ENCODE measurements around the gene TBX18.

TBX18 gene

DNA sequence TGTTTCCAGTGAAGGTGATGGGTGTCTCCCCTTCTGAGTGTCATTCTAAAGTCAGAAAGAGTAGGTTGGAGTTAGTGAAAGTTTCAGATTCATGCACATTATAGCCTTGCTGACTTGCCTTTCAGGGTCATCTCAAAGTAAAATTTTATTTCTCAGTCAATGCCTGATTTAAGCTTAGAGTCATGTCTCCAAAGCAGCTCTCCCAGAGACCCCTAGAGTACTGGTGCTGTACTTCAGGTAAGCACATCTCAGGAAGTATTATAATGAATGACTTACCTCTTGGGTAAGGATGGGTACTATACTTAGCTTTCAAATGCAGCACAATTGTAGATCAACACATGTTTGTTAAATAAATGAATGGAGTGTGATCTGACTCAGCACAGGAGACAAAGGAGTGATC, 116.0 kb downstream of the TBX18 start:
- Mint-ChIP-seq H3K36me3 (ENCODE audit: low read depth) (no peaks in the 10 kb centered on the region), H3K27ac (no peak overlapping the region), H3K9me3 (no peaks in the 10 kb centered on the region), H3K27me3 (ENCODE audit: low read depth, poor library complexity) (peaks cover 7% of the 10 kb centered on the region), H3K4me1 (peaks cover 5% of the 10 kb centered on the region), H3K4me3 (no peak overlapping the region)
- DNase-seq, result no peak
- TF ChIP-seq, protein P1, sequence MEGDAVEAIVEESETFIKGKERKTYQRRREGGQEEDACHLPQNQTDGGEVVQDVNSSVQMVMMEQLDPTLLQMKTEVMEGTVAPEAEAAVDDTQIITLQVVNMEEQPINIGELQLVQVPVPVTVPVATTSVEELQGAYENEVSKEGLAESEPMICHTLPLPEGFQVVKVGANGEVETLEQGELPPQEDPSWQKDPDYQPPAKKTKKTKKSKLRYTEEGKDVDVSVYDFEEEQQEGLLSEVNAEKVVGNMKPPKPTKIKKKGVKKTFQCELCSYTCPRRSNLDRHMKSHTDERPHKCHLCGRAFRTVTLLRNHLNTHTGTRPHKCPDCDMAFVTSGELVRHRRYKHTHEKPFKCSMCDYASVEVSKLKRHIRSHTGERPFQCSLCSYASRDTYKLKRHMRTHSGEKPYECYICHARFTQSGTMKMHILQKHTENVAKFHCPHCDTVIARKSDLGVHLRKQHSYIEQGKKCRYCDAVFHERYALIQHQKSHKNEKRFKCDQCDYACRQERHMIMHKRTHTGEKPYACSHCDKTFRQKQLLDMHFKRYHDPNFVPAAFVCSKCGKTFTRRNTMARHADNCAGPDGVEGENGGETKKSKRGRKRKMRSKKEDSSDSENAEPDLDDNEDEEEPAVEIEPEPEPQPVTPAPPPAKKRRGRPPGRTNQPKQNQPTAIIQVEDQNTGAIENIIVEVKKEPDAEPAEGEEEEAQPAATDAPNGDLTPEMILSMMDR (IDR thresholded peaks at IDR 0.05), result no peak

DNA sequence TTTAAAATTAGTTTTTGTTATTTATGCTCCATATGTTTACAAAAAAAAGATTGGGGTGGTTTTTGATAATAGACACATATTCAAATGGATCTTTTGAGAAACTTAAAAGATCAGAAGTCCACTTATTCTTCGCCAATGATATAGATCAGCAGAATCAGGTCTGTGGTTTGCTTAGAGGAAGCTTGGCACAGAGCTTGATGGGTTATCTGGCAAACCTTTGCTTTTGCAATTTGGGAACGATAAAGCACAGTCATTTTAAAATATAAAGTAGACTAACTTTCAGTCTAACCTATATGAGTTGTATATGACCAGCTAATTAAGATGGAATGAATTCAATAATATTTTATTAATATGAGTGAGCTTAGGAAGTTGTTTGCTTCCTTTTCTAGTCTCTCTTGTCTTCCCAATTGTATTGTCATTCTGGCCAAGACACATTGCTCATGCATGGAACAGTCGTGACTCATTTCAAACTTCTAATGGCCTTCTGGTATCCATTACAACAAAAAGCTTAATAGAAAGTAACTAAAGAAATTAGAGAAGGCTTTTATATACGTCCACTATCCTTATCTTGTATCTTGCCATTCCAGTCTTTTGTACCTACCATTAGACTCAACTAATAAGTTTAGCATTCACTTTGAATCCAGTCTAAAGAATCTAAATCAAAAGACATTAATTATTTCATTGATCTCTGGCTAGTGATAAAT, 118.7 kb downstream of the TBX18 start:
- TF ChIP-seq, protein P1 (IDR thresholded peaks at IDR 0.05), result no peak
- H3K36me3 Mint-ChIP-seq (ENCODE audit: low read depth), result no peaks in the 10 kb centered on the region
- peaks cover 7% of the 10 kb centered on the region for H3K27me3 Mint-ChIP-seq (ENCODE audit: low read depth, poor library complexity)
- peaks cover 27% of the 10 kb centered on the region for H3K4me1 Mint-ChIP-seq
- no peak for DNase-seq
- H3K27ac Mint-ChIP-seq, result no peak overlapping the region
- H3K9me3 Mint-ChIP-seq, result no peaks in the 10 kb centered on the region
- no peak overlapping the region for H3K4me3 Mint-ChIP-seq

DNA sequence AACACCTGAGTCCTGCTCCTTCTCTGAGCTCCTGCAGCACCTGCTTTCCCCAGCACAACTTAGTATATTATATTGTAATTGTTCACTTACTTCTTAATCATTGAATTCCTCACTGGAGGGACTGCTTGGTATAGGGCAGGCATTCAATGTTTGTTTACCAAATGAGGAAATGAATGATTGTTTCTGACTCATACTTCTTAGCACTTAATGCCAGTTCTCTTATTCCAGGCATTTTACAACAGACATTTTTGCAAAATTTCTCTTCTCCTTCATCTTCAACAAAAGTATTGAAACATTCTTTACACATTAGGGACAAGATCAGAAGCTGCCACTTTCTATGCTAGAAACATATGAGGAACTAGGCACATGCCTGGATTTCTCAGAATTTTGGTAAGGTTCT, 119.4 kb downstream of the TBX18 start:
- peaks cover 7% of the 10 kb centered on the region for H3K27me3 Mint-ChIP-seq (ENCODE audit: low read depth, poor library complexity)
- H3K4me3 Mint-ChIP-seq, result no peak overlapping the region
- H3K9me3 Mint-ChIP-seq, result no peaks in the 10 kb centered on the region
- no peak for DNase-seq
- TF ChIP-seq, protein P1 (IDR thresholded peaks at IDR 0.05), result no peak
- H3K4me1 Mint-ChIP-seq, result peaks cover 30% of the 10 kb centered on the region
- no peaks in the 10 kb centered on the region for H3K36me3 Mint-ChIP-seq (ENCODE audit: low read depth)
- H3K27ac Mint-ChIP-seq, result no peak overlapping the region

DNA sequence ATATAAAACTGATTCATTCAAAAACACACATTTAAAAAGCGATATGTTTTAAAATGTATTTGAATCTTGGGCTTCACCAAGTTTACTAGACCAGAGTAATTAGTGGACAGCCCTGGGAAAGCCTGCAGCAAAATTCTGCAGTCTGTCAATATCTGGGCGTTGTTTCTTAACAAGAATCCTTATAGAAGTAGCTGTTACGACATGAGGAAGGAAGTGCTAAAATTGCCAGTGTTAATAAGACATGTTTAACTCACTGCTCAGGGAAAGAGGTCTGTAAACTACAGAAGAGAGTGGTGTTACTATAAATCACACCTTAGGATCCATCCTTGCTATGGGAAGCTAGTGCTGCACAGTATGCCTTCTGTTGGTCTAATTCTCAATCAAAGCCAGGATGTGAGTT, 120.6 kb downstream of the TBX18 start:
- H3K9me3 Mint-ChIP-seq, result no peaks in the 10 kb centered on the region
- no peaks in the 10 kb centered on the region for H3K36me3 Mint-ChIP-seq (ENCODE audit: low read depth)
- H3K4me3 Mint-ChIP-seq, result no peak overlapping the region
- peaks cover 7% of the 10 kb centered on the region for H3K27me3 Mint-ChIP-seq (ENCODE audit: low read depth, poor library complexity)
- TF ChIP-seq, protein P1 (IDR thresholded peaks at IDR 0.05), result no peak
- peaks cover 30% of the 10 kb centered on the region for H3K4me1 Mint-ChIP-seq
- H3K27ac Mint-ChIP-seq, result no peak overlapping the region
- no peak for DNase-seq

DNA sequence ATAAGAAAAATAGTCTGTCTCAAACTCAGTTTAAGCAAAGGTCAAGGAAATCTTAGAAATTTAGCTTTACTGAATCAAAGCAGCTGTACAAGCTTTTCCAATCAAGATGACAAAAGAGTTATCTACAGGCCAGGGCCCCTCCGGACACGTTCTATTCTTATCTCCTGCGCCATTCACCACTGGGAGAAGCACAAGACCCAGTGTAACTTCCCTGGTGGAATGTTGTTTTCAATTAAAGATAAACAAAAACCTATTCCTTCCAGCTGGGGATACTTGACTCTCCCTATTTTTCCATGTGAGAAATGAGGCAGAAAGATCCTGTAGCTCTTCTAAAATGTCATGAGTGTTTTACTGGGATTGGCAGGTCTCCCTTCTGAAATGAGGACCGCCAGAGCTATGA, 123.3 kb downstream of the TBX18 start:
- no peak overlapping the region for H3K4me3 Mint-ChIP-seq
- no peak for DNase-seq
- H3K4me1 Mint-ChIP-seq, result peaks cover 30% of the 10 kb centered on the region
- peak overlapping the region; percentile 73 for H3K27ac Mint-ChIP-seq
- peaks cover 3% of the 10 kb centered on the region for H3K27me3 Mint-ChIP-seq (ENCODE audit: low read depth, poor library complexity)
- no peaks in the 10 kb centered on the region for H3K9me3 Mint-ChIP-seq
- no peaks in the 10 kb centered on the region for H3K36me3 Mint-ChIP-seq (ENCODE audit: low read depth)
- TF ChIP-seq, protein P1 (IDR thresholded peaks at IDR 0.05), result no peak

DNA sequence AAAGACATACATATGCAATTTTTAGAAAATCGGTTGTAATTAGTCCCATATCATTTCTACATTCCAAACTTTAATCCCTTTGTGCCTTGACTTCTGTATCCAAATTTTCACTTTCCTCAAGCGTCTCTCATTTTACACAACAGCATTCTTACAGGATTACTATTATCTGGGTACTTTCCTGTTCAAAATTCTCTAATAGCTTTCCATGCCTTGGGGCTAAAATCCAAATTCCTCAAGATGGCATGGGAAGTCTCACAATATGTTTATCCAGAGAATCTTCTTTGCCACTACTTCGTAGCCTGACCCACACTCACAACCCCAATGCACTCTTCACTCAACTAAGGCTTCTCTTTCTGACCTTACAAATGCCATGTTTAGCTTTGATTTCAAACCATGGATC, 125.0 kb downstream of the TBX18 start:
- no peak for DNase-seq
- TF ChIP-seq, protein P1 (IDR thresholded peaks at IDR 0.05), result no peak
- Mint-ChIP-seq H3K27me3 (ENCODE audit: low read depth, poor library complexity) (no peaks in the 10 kb centered on the region), H3K4me1 (peaks cover 35% of the 10 kb centered on the region), H3K4me3 (no peak overlapping the region), H3K27ac (no peak overlapping the region), H3K36me3 (ENCODE audit: low read depth) (no peaks in the 10 kb centered on the region), H3K9me3 (no peaks in the 10 kb centered on the region)

All from nephron progenitor cell (in vitro differentiated cells).